CD4-positive, alpha-beta memory T cell (primary cell): Measurements from ENCODE around the gene KCND3. TPM values are rescaled to one million over a fixed set of nuclear protein-coding genes. Genes with fewer than 3 reads are reported as not detected.
A peak's percentile ranks its signal among the peaks of the same experiment; 100 is the strongest.

Source experiments
- CTCF ChIA-PET: fragments of 350-600 bp; sonication (Branson Sonifier 250); formaldehyde crosslinking; loops from one replicate; lab custom pipeline; 2021; ENCODE audit warnings: inconsistent platforms; ENCODE audit not compliant: partially characterized antibody; lab: Charles Lee
- POLR2A ChIA-PET: fragments of 350-600 bp; sonication (Branson Sonifier 250); formaldehyde crosslinking; loops from one replicate; lab custom pipeline; 2021; ENCODE audit not compliant: partially characterized antibody; lab: Charles Lee
- DNase-seq, 5 donors: peaks; one replicate each; pipeline versions ENCODE4 v3.0.0 to v3.0.0-alpha.2; 2020 to 2022; ENCODE audit warnings: mixed read lengths in 1 of 5
- H3K27ac ChIP-seq: one replicate; pipeline ENCODE4 v1.7.0; 2013; ENCODE audit warnings: low read depth, low read length
- H3K27me3 ChIP-seq: 2 replicates; pipeline ENCODE4 v1.7.0; 2013; ENCODE audit warnings: mild to moderate bottlenecking, low read length, moderate library complexity; ENCODE audit not compliant: insufficient read depth
- H3K36me3 ChIP-seq: 2 replicates; pipeline ENCODE4 v1.7.0; 2013; ENCODE audit warnings: mild to moderate bottlenecking, low read length, moderate library complexity; ENCODE audit not compliant: insufficient read depth
- H3K4me1 ChIP-seq: 2 replicates; pipeline ENCODE4 v1.7.0; 2013; ENCODE audit warnings: mild to moderate bottlenecking, low read length, moderate library complexity; ENCODE audit not compliant: insufficient read depth
- H3K4me3 ChIP-seq, 2 donors: one replicate each; pipeline ENCODE4 v1.7.0; 2013; ENCODE audit warnings: low read length in 2 of 2, mild to moderate bottlenecking in 1 of 2
- H3K9me3 ChIP-seq, 2 donors: one replicate each; pipeline ENCODE4 v1.7.0; 2013; ENCODE audit warnings: low read length in 2 of 2, control low read depth in 1 of 2; ENCODE audit not compliant: control insufficient read depth in 1 of 2
- H3K27ac Mint-ChIP-seq, 7 donors: one replicate each; pipeline ENCODE4 v1.8.0; 2020 to 2021; ENCODE audit warnings: mixed read lengths in 7 of 7, mild to moderate bottlenecking in 6 of 7, inconsistent platforms in 3 of 7, moderate library complexity in 3 of 7
- H3K27me3 Mint-ChIP-seq, 2 donors: one replicate each; pipeline ENCODE4 v1.8.0; 2020 to 2021; ENCODE audit warnings: mixed read lengths in 2 of 2
- H3K36me3 Mint-ChIP-seq, 2 donors: one replicate each; pipeline ENCODE4 v1.8.0; 2020 to 2021; ENCODE audit warnings: mixed read lengths in 2 of 2, inconsistent platforms in 1 of 2, mild to moderate bottlenecking in 1 of 2
- H3K4me1 Mint-ChIP-seq, 4 donors: one replicate each; pipeline ENCODE4 v1.8.0; 2020 to 2021; ENCODE audit warnings: mixed read lengths in 4 of 4, mild to moderate bottlenecking in 1 of 4
- H3K4me3 Mint-ChIP-seq, 8 donors: one replicate each; pipeline ENCODE4 v1.8.0; 2020 to 2021; ENCODE audit warnings: mixed read lengths in 8 of 8, mild to moderate bottlenecking in 7 of 8, moderate library complexity in 6 of 8, inconsistent platforms in 3 of 8
- H3K9me3 Mint-ChIP-seq, 8 donors: one replicate each; pipeline ENCODE4 v1.8.0; 2020 to 2021; ENCODE audit warnings: mixed read lengths in 8 of 8, mild to moderate bottlenecking in 5 of 8, inconsistent platforms in 3 of 8, moderate library complexity in 1 of 8
- intact Hi-C: fragments of 100-400 bp; cut with micrococcal nuclease; formaldehyde crosslinking; loops from one replicate; pipeline ENCODE4 v1.15.1; 2023
- polyA plus RNA-seq, 2 donors: library from polyadenylated mRNA; unstranded; fragments of 300-500 nt; fragmentation: Illumina TruSeq; gene quantifications; one replicate each; pipeline ENCODE4 v1.2.3, GENCODE V29; 2021
- total RNA-seq, 2 experiments: library from RNA; stranded (reverse); gene quantifications; one replicate each; pipeline ENCODE4 v1.2.3, GENCODE V29; 2021

Gene KCND3
- total and polyA plus RNA-seq, 4 experiments from 2014 or later, result 0.03 to 0.05 TPM; not detected in 2

DNA sequence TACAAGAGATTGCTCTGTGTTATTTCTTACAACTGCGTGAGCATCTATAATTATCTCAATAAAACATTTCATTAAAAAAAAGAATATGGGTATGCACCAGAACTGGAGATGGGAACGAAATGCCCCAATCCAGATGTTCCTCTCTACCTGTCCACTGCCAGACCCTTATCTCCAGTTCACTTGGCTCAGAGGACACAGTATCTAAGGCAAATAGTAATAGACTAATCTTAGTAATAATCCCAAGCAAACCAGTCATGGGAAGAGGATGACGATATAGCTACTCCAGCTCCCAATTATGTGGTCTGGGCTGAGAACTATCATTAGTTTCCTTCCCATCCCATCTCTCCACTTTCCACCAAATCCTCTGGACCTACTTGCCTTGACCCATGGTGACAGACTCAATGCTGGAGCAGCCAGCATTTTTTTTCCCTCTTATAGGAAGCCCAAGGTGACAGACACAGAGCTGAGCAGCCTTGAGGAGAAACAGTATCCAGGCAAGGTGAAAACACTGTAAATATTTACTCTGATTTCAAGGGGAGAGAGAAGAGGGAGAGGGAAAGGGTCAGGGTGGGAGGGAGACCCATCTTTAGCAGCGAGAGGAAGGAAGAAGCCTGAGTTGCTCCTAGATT lies 205.1 kb downstream of the KCND3 start:
- Mint-ChIP-seq H3K27ac (no peak overlapping the region), H3K36me3 (no peaks in the 10 kb centered on the region), H3K4me3 (no peak overlapping the region), H3K9me3 (no peaks in the 10 kb centered on the region), H3K27me3 (peaks cover 1 to 4% of the 10 kb centered on the region in 2 donors), H3K4me1 (no peaks in the 10 kb centered on the region)
- intact Hi-C loops, result no loop called here
- ChIA-PET POLR2A (no interaction called here), CTCF (no interaction called here)
- Histone ChIP-seq H3K4me1 (no peaks in the 10 kb centered on the region), H3K27me3 (no peaks in the 10 kb centered on the region), H3K9me3 (no peaks in the 10 kb centered on the region), H3K27ac (no peak overlapping the region), H3K36me3 (no peaks in the 10 kb centered on the region), H3K4me3 (no peak overlapping the region)
- DNase-seq, result no peak

GRCh38 chr1:111779546-111779945 lies 209.9 kb downstream of the KCND3 start:
- Histone ChIP-seq H3K9me3 (no peaks in the 10 kb centered on the region), H3K27ac (no peak overlapping the region), H3K36me3 (no peaks in the 10 kb centered on the region), H3K27me3 (no peaks in the 10 kb centered on the region), H3K4me1 (no peaks in the 10 kb centered on the region), H3K4me3 (no peak overlapping the region)
- no peaks in the 10 kb centered on the region for H3K4me1 Mint-ChIP-seq
- no peak overlapping the region for H3K4me3 Mint-ChIP-seq
- ChIA-PET POLR2A (no interaction called here), CTCF (interaction anchor here (0.8 kb wide), 1 partner anchor 10 kb away, joined by 3 read pairs; no protein-coding TSS in a partner anchor)
- no peak overlapping the region for H3K27ac Mint-ChIP-seq
- peaks cover 0 to 3% of the 10 kb centered on the region in 2 donors for H3K27me3 Mint-ChIP-seq
- DNase-seq, result no peak
- intact Hi-C loops, result no loop called here
- H3K9me3 Mint-ChIP-seq, result no peaks in the 10 kb centered on the region
- H3K36me3 Mint-ChIP-seq, result peaks cover 0 to 5% of the 10 kb centered on the region in 2 donors

DNA sequence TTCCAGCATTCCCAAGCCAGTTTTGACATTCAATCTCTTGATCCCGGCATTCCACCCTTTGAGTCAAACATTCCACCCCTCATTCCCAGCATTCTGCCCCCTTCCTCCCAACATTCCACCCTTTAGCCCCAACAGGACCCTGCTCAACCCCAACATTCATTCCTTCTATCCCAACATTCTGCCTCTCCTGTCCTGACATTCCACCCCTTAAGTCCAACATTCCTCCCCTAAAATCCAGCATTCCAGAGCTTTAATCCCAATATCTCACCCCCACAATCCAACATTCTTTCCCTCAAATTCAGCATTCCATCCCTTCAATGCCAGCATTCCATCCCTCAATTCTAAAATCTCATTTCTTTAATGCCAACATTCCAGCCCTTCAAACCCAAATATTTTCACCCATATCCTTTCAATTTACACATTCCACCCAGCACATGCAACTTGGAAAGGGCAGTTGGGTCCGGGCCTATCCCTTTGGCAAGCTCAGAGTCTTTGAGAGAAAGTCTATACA lies 210.9 kb downstream of the KCND3 start:
- Histone ChIP-seq H3K4me1 (no peaks in the 10 kb centered on the region), H3K27ac (no peak overlapping the region), H3K4me3 (no peak overlapping the region), H3K9me3 (no peaks in the 10 kb centered on the region), H3K36me3 (no peaks in the 10 kb centered on the region), H3K27me3 (no peaks in the 10 kb centered on the region)
- Mint-ChIP-seq H3K36me3 (peaks cover 0 to 5% of the 10 kb centered on the region in 2 donors), H3K9me3 (no peaks in the 10 kb centered on the region), H3K4me3 (no peak overlapping the region), H3K27me3 (peaks cover 0 to 2% of the 10 kb centered on the region in 2 donors), H3K27ac (no peak overlapping the region), H3K4me1 (no peaks in the 10 kb centered on the region)
- intact Hi-C loops, result no loop called here
- ChIA-PET POLR2A (no interaction called here), CTCF (no interaction called here)
- DNase-seq, result no peak

DNA sequence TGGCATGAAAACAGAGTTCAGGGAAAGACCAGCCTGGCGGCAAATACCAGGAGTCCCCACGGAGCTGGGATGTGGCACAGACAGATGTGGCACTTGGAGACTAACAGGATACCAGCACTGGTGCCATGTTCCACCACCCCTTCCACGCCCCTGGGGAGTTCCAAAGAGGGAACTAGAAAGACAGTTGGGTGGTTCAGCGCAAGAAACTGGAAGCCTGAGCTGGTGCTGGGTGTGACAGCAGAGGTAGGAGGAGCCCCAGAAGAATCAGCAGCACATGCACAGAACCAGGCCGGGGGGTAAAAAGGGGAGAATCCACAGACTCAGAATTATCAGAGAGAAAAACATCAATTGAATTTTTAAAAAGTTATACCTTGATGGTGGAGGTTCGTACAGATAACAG lies 211.4 kb downstream of the KCND3 start:
- ChIA-PET CTCF (no interaction called here), POLR2A (no interaction called here)
- no peaks in the 10 kb centered on the region for H3K9me3 Mint-ChIP-seq
- Histone ChIP-seq H3K9me3 (no peaks in the 10 kb centered on the region), H3K4me3 (no peak overlapping the region), H3K36me3 (no peaks in the 10 kb centered on the region), H3K27me3 (no peaks in the 10 kb centered on the region), H3K4me1 (no peaks in the 10 kb centered on the region), H3K27ac (no peak overlapping the region)
- intact Hi-C loops, result no loop called here
- peaks cover 0 to 5% of the 10 kb centered on the region in 2 donors for H3K36me3 Mint-ChIP-seq
- H3K4me3 Mint-ChIP-seq, result no peak overlapping the region
- H3K27me3 Mint-ChIP-seq, result no peaks in the 10 kb centered on the region
- DNase-seq, result no peak
- H3K4me1 Mint-ChIP-seq, result no peaks in the 10 kb centered on the region
- no peak overlapping the region for H3K27ac Mint-ChIP-seq

DNA sequence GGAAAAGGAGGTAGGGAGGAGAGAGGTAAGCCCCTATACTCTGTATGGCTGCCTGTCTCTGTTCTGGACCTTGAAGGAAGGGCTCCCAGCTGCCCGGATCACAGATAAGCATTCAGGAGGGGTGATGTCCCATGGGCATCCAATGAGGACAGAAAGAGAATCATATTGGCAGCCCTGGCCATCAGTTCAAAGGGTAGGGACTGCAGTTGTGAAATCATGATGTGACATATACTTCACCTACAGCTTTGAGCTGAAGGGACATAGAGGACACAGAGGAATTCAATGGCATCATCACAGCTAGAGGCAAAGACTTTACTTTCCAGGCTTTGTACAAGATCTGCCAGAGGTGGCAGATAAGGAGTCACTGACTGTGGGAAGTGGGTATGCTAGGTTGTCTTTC lies 212.2 kb downstream of the KCND3 start:
- no peaks in the 10 kb centered on the region for H3K27me3 Mint-ChIP-seq
- POLR2A ChIA-PET, result no interaction called here
- H3K4me1 ChIP-seq, result no peaks in the 10 kb centered on the region
- CTCF ChIA-PET, result no interaction called here
- H3K27me3 ChIP-seq, result no peaks in the 10 kb centered on the region
- intact Hi-C loops, result no loop called here
- H3K9me3 ChIP-seq, result no peaks in the 10 kb centered on the region
- no peak overlapping the region for H3K27ac Mint-ChIP-seq
- no peaks in the 10 kb centered on the region for H3K36me3 ChIP-seq
- no peak overlapping the region for H3K4me3 ChIP-seq
- no peaks in the 10 kb centered on the region for H3K4me1 Mint-ChIP-seq
- no peak overlapping the region for H3K27ac ChIP-seq
- DNase-seq, result no peak
- H3K9me3 Mint-ChIP-seq, result no peaks in the 10 kb centered on the region
- peaks cover 0 to 5% of the 10 kb centered on the region in 2 donors for H3K36me3 Mint-ChIP-seq
- no peak overlapping the region for H3K4me3 Mint-ChIP-seq

- H3K36me3 ChIP-seq, result no peaks in the 10 kb centered on the region
- no peaks in the 10 kb centered on the region for H3K27me3 ChIP-seq
- no peak overlapping the region for H3K27ac Mint-ChIP-seq
- H3K27me3 Mint-ChIP-seq, result no peaks in the 10 kb centered on the region
- H3K4me1 ChIP-seq, result no peaks in the 10 kb centered on the region
- H3K4me3 Mint-ChIP-seq, result no peak overlapping the region
- H3K27ac ChIP-seq, result no peak overlapping the region
- intact Hi-C loops, result no loop called here
- H3K4me1 Mint-ChIP-seq, result no peaks in the 10 kb centered on the region
- ChIA-PET CTCF (no interaction called here), POLR2A (no interaction called here)
- no peak for DNase-seq
- no peaks in the 10 kb centered on the region for H3K9me3 Mint-ChIP-seq
- no peak overlapping the region for H3K4me3 ChIP-seq
- no peaks in the 10 kb centered on the region for H3K9me3 ChIP-seq
- peaks cover 0 to 5% of the 10 kb centered on the region in 2 donors for H3K36me3 Mint-ChIP-seq
These were observed 212.6 kb downstream of the KCND3 start for GRCh38 chr1:111776861-111777260.

DNA sequence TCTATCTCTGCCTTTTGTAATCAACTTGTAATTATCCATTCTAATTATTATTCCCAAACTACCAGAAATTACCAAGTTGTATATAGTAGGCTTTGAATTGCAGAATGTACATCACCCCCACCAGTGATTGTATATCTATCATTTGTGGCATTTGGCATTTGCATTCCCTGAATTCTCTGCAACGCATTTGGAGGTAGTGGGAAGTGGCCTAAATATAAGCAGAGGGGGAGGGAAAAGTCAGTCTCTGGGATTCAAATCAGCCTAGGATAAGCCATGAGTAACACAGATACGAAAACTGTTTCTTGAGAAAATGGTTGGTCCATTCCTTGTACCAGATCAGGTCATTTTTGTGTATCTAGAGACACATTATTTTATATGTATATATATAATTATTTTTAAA lies 213.1 kb downstream of the KCND3 start:
- Histone ChIP-seq H3K4me3 (no peak overlapping the region), H3K36me3 (no peaks in the 10 kb centered on the region), H3K9me3 (no peaks in the 10 kb centered on the region), H3K4me1 (no peaks in the 10 kb centered on the region), H3K27ac (no peak overlapping the region), H3K27me3 (no peaks in the 10 kb centered on the region)
- Mint-ChIP-seq H3K9me3 (no peaks in the 10 kb centered on the region), H3K36me3 (peaks cover 0 to 5% of the 10 kb centered on the region in 2 donors), H3K27ac (peak overlapping the region in 1 of 7 donors; percentile 52), H3K27me3 (no peaks in the 10 kb centered on the region), H3K4me1 (no peaks in the 10 kb centered on the region), H3K4me3 (no peak overlapping the region)
- DNase-seq, result no peak
- CTCF ChIA-PET, result no interaction called here
- intact Hi-C loops, result no loop called here
- POLR2A ChIA-PET, result no interaction called here
